ENCODE data around the gene TRAPPC1.

DNA sequence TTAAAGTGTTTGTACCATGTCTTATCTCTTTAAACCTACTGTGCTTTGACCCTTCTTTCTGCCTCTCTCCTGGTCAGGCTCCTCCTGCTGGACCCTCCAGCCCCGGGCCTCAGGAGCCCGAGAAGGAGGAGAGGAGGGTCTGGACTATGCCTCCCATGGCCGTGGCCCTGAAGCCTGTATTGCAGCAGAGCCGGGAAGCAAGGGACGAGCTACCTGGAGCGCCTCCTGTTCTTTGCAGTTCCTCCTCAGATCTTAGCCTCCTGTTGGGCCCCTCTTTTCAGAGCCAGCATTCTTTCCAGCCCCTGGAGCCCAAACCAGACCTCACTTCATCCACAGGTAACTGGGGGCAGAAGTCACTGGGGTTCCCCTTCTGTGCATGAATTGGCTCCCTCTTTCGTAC is 13.9 kb upstream of the TRAPPC1 start:
- TF ChIP-seq POLR2A (IDR thresholded peaks at IDR 0.05; ENCODE audit: extremely low read depth, insufficient read length), result no peak
- TF ChIP-seq, protein P1, sequence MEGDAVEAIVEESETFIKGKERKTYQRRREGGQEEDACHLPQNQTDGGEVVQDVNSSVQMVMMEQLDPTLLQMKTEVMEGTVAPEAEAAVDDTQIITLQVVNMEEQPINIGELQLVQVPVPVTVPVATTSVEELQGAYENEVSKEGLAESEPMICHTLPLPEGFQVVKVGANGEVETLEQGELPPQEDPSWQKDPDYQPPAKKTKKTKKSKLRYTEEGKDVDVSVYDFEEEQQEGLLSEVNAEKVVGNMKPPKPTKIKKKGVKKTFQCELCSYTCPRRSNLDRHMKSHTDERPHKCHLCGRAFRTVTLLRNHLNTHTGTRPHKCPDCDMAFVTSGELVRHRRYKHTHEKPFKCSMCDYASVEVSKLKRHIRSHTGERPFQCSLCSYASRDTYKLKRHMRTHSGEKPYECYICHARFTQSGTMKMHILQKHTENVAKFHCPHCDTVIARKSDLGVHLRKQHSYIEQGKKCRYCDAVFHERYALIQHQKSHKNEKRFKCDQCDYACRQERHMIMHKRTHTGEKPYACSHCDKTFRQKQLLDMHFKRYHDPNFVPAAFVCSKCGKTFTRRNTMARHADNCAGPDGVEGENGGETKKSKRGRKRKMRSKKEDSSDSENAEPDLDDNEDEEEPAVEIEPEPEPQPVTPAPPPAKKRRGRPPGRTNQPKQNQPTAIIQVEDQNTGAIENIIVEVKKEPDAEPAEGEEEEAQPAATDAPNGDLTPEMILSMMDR (IDR thresholded peaks at IDR 0.05; ENCODE audit: low read depth, low read length), result no peak
- TF ChIP-seq, protein P2, sequence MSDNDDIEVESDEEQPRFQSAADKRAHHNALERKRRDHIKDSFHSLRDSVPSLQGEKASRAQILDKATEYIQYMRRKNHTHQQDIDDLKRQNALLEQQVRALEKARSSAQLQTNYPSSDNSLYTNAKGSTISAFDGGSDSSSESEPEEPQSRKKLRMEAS (IDR thresholded peaks at IDR 0.05; ENCODE audit: low read depth, low read length), result no peak
